Measurements from ENCODE around the gene SF3B3.

DNA sequence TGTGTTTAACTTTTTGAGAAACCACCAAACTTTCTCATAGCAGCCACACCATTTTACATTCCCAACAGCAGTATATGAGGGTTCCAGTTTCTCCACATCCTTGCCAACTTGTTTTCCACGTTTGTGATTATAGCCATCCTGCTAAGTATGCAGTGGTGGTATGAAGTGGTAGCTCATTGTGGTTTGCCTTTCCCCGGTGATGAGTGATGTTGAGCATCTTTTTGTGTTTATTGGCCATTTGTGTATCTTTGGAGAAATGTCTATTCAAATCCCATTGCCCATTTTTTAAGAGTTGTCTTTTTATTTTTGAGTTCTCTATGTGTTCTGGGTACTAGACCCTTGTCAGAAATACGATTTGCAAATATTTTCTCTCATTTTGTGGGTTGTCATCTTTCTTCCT is 17.4 kb downstream of the SF3B3 start:
- TF ChIP-seq, protein P1, sequence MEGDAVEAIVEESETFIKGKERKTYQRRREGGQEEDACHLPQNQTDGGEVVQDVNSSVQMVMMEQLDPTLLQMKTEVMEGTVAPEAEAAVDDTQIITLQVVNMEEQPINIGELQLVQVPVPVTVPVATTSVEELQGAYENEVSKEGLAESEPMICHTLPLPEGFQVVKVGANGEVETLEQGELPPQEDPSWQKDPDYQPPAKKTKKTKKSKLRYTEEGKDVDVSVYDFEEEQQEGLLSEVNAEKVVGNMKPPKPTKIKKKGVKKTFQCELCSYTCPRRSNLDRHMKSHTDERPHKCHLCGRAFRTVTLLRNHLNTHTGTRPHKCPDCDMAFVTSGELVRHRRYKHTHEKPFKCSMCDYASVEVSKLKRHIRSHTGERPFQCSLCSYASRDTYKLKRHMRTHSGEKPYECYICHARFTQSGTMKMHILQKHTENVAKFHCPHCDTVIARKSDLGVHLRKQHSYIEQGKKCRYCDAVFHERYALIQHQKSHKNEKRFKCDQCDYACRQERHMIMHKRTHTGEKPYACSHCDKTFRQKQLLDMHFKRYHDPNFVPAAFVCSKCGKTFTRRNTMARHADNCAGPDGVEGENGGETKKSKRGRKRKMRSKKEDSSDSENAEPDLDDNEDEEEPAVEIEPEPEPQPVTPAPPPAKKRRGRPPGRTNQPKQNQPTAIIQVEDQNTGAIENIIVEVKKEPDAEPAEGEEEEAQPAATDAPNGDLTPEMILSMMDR (IDR thresholded peaks at IDR 0.05): no peak
- TF ChIP-seq EZH2 (IDR thresholded peaks at IDR 0.05; ENCODE audit: borderline replicate concordance, insufficient read depth, low read depth, low read length, poor library complexity, severe bottlenecking): no peak
